NCI-H2029 (cell line): ENCODE results near the gene NRAS.
"Not testable (repeated sequence)": the region's sequence is repeated elsewhere in the genome, so short reads cannot be mapped to it uniquely, and the experiment has no call there.

Experiments
- DNase-seq: peaks from one replicate; lab custom pipeline; 2025; lab: John Stamatoyannopoulos, UW

NRAS gene

GRCh38 chr1:114716304-114717170 lies at the start of gene NRAS:
Gene NRAS (minus strand): TSS chr1:114716771. CDS start chr1:114716160, 611 bp downstream.
- peak; percentile 74 for DNase-seq

- no peak for DNase-seq
These were observed 48.1 kb upstream of the NRAS start for GRCh38 chr1:114764689-114765088.

GRCh38 chr1:114758256-114758832 lies 41.8 kb upstream of the NRAS start:
- no peak for DNase-seq

GRCh38 chr1:114757455-114758255 lies 41.1 kb upstream of the NRAS start, which contains the start of gene CSDE1:
Gene CSDE1 (minus strand): TSS chr1:114757984. CDS start chr1:114739890, 18,094 bp downstream.
- peak; percentile 95 for DNase-seq

GRCh38 chr1:114756949-114757454 lies 40.4 kb upstream of the NRAS start:
- no peak for DNase-seq

GRCh38 chr1:114756009-114756892 lies 39.7 kb upstream of the NRAS start:
- no peak for DNase-seq

- DNase-seq: no peak
These were observed 38.7 kb upstream of the NRAS start for GRCh38 chr1:114755006-114755931.

GRCh38 chr1:114753702-114754101 lies 37.1 kb upstream of the NRAS start:
- not testable (repeated sequence) for DNase-seq

GRCh38 chr1:114753143-114753542 lies 36.6 kb upstream of the NRAS start:
- no peak for DNase-seq

GRCh38 chr1:114750780-114751179 lies 34.2 kb upstream of the NRAS start:
- DNase-seq: peak; percentile 55

GRCh38 chr1:114749835-114750234 lies 33.3 kb upstream of the NRAS start:
- no peak for DNase-seq

GRCh38 chr1:114746450-114747121 lies 30.0 kb upstream of the NRAS start:
- no peak for DNase-seq

- no peak for DNase-seq
These were observed 28.7 kb upstream of the NRAS start for GRCh38 chr1:114745291-114745690.

- DNase-seq: no peak
These were observed 25.6 kb upstream of the NRAS start for GRCh38 chr1:114741963-114742746.

GRCh38 chr1:114740331-114740730 lies 23.8 kb upstream of the NRAS start:
- DNase-seq: no peak

- no peak for DNase-seq
These were observed 20.8 kb upstream of the NRAS start for GRCh38 chr1:114737314-114737849.

GRCh38 chr1:114735479-114735878 lies 18.9 kb upstream of the NRAS start:
- no peak for DNase-seq

- no peak for DNase-seq
These were observed 13.2 kb upstream of the NRAS start for GRCh38 chr1:114729782-114730181.
